Activated T-cell treated with anti-CD3 and anti-CD28 coated beads, Interleukin-2, amount 50 U/mL, for 4 hours (primary cell): ENCODE results near the gene SCGB1A1. TPM values are rescaled to one million over a fixed set of nuclear protein-coding genes. Genes with fewer than 3 reads are reported as not detected.
A peak's percentile ranks its signal among the peaks of the same experiment; 100 is the strongest.

Source experiments
- ATAC-seq, 2 donors: fragments of 200-7000 bp; cut with Tn5 transposase; one replicate each; pipeline ENCODE4 v1.10.0; 2021
- DNase-seq: peaks from one replicate; pipeline ENCODE4 v3.0.0-alpha.2; 2020
- H3K27me3 Mint-ChIP-seq: one replicate; pipeline ENCODE4 v1.8.0; 2021; ENCODE audit warnings: low read depth, mixed read lengths
- H3K36me3 Mint-ChIP-seq: one replicate; pipeline ENCODE4 v1.8.0; 2022; ENCODE audit warnings: mixed read lengths; ENCODE audit not compliant: insufficient read depth
- H3K4me1 Mint-ChIP-seq: one replicate; pipeline ENCODE4 v1.8.0; 2021; ENCODE audit warnings: low read depth, mixed read lengths
- H3K4me3 Mint-ChIP-seq: one replicate; pipeline ENCODE4 v1.8.0; 2021; ENCODE audit warnings: mild to moderate bottlenecking, moderate library complexity, mixed read lengths
- H3K9me3 Mint-ChIP-seq: one replicate; pipeline ENCODE4 v1.8.0; 2021; ENCODE audit warnings: mixed read lengths
- total RNA-seq, 3 donors: library from RNA; stranded (reverse); gene quantifications; one replicate each; pipeline ENCODE4 v1.2.1, GENCODE V29; 2021

The SCGB1A1 gene
- total RNA-seq, 3 donors from 2014 or later: 0.61 to 1.1 (median 0.87) TPM

- peaks cover 12% of the 10 kb centered on the region for H3K4me1 Mint-ChIP-seq
- H3K4me3 Mint-ChIP-seq: no peak overlapping the region
- DNase-seq (no peak), ATAC-seq (no peak)
- no peaks in the 10 kb centered on the region for H3K27me3 Mint-ChIP-seq
- no peaks in the 10 kb centered on the region for H3K36me3 Mint-ChIP-seq
- H3K9me3 Mint-ChIP-seq: no peaks in the 10 kb centered on the region
Measured at GRCh38 chr11:62421996-62422395, 3.2 kb downstream of the SCGB1A1 start.

- H3K9me3 Mint-ChIP-seq: no peaks in the 10 kb centered on the region
Measured at GRCh38 chr11:62423012-62423411, 4.2 kb downstream of the SCGB1A1 start.

GRCh38 chr11:62427630-62428233, 8.9 kb downstream of the SCGB1A1 start:
- H3K9me3 Mint-ChIP-seq: no peaks in the 10 kb centered on the region
- DNase-seq: no peak
- H3K27me3 Mint-ChIP-seq: no peaks in the 10 kb centered on the region
- peak; percentile 64 to 70 for ATAC-seq
- H3K4me3 Mint-ChIP-seq: peak overlapping the region; percentile 20
- H3K4me1 Mint-ChIP-seq: peaks cover 46% of the 10 kb centered on the region
- H3K36me3 Mint-ChIP-seq: no peaks in the 10 kb centered on the region

More at GRCh38 chr11:62423012-62423411, 4.2 kb downstream of the SCGB1A1 start:
- Mint-ChIP-seq H3K4me3 (no peak overlapping the region), H3K4me1 (peaks cover 20% of the 10 kb centered on the region), H3K36me3 (no peaks in the 10 kb centered on the region), H3K27me3 (no peaks in the 10 kb centered on the region)
- DNase-seq: no peak
- no peak for ATAC-seq

- DNase-seq (no peak), ATAC-seq (no peak)
- no peak overlapping the region for H3K4me3 Mint-ChIP-seq
- H3K36me3 Mint-ChIP-seq: no peaks in the 10 kb centered on the region
- no peaks in the 10 kb centered on the region for H3K27me3 Mint-ChIP-seq
- H3K4me1 Mint-ChIP-seq: peaks cover 57% of the 10 kb centered on the region
- no peaks in the 10 kb centered on the region for H3K9me3 Mint-ChIP-seq
Measured at GRCh38 chr11:62428871-62429560, 10.2 kb downstream of the SCGB1A1 start.

GRCh38 chr11:62430425-62430824, 11.6 kb downstream of the SCGB1A1 start:
- Mint-ChIP-seq H3K4me1 (peaks cover 61% of the 10 kb centered on the region), H3K4me3 (no peak overlapping the region), H3K9me3 (no peaks in the 10 kb centered on the region), H3K27me3 (no peaks in the 10 kb centered on the region), H3K36me3 (no peaks in the 10 kb centered on the region)
- DNase-seq (no peak), ATAC-seq (no peak)

GRCh38 chr11:62431171-62431901, 12.5 kb downstream of the SCGB1A1 start:
- no peaks in the 10 kb centered on the region for H3K36me3 Mint-ChIP-seq
- no peaks in the 10 kb centered on the region for H3K27me3 Mint-ChIP-seq
- H3K9me3 Mint-ChIP-seq: no peaks in the 10 kb centered on the region
- DNase-seq (no peak), ATAC-seq (no peak)
- H3K4me3 Mint-ChIP-seq: no peak overlapping the region
- H3K4me1 Mint-ChIP-seq: peaks cover 60% of the 10 kb centered on the region

GRCh38 chr11:62432695-62433094, 13.9 kb downstream of the SCGB1A1 start:
- Mint-ChIP-seq H3K36me3 (no peaks in the 10 kb centered on the region), H3K4me3 (no peak overlapping the region), H3K27me3 (no peaks in the 10 kb centered on the region), H3K9me3 (no peaks in the 10 kb centered on the region), H3K4me1 (peaks cover 49% of the 10 kb centered on the region)
- no peak for ATAC-seq
- no peak for DNase-seq

- H3K4me1 Mint-ChIP-seq: peaks cover 43% of the 10 kb centered on the region
- no peak overlapping the region for H3K4me3 Mint-ChIP-seq
- ATAC-seq: no peak
- H3K9me3 Mint-ChIP-seq: no peaks in the 10 kb centered on the region
- H3K27me3 Mint-ChIP-seq: no peaks in the 10 kb centered on the region
- H3K36me3 Mint-ChIP-seq: no peaks in the 10 kb centered on the region
- DNase-seq: no peak
Measured at GRCh38 chr11:62433141-62433903, 14.5 kb downstream of the SCGB1A1 start.

- ATAC-seq (no peak), DNase-seq (no peak)
- H3K4me1 Mint-ChIP-seq: peaks cover 37% of the 10 kb centered on the region
- no peaks in the 10 kb centered on the region for H3K36me3 Mint-ChIP-seq
- no peak overlapping the region for H3K4me3 Mint-ChIP-seq
- H3K9me3 Mint-ChIP-seq: no peaks in the 10 kb centered on the region
- no peaks in the 10 kb centered on the region for H3K27me3 Mint-ChIP-seq
Measured at GRCh38 chr11:62433904-62434276, 15.1 kb downstream of the SCGB1A1 start.

GRCh38 chr11:62435846-62436660, 17.2 kb downstream of the SCGB1A1 start:
- Mint-ChIP-seq H3K4me1 (peaks cover 29% of the 10 kb centered on the region), H3K36me3 (no peaks in the 10 kb centered on the region), H3K27me3 (no peaks in the 10 kb centered on the region), H3K9me3 (no peaks in the 10 kb centered on the region), H3K4me3 (no peak overlapping the region)
- ATAC-seq: no peak
- DNase-seq: no peak

GRCh38 chr11:62437616-62438015, 18.8 kb downstream of the SCGB1A1 start:
- Mint-ChIP-seq H3K4me3 (no peak overlapping the region), H3K9me3 (no peaks in the 10 kb centered on the region), H3K4me1 (peaks cover 23% of the 10 kb centered on the region), H3K27me3 (no peaks in the 10 kb centered on the region), H3K36me3 (no peaks in the 10 kb centered on the region)
- DNase-seq: no peak
- no peak for ATAC-seq

- H3K4me1 Mint-ChIP-seq: peaks cover 15% of the 10 kb centered on the region
Measured at GRCh38 chr11:62438641-62439040, 19.8 kb downstream of the SCGB1A1 start.

GRCh38 chr11:62439785-62440602, 21.2 kb downstream of the SCGB1A1 start:
- ATAC-seq: no peak
- no peak for DNase-seq
- Mint-ChIP-seq H3K4me1 (peaks cover 14% of the 10 kb centered on the region), H3K27me3 (peaks cover 6% of the 10 kb centered on the region), H3K36me3 (no peaks in the 10 kb centered on the region), H3K9me3 (no peaks in the 10 kb centered on the region), H3K4me3 (no peak overlapping the region)

More at GRCh38 chr11:62438641-62439040, 19.8 kb downstream of the SCGB1A1 start:
- Mint-ChIP-seq H3K27me3 (no peaks in the 10 kb centered on the region), H3K36me3 (no peaks in the 10 kb centered on the region), H3K4me3 (no peak overlapping the region), H3K9me3 (no peaks in the 10 kb centered on the region)
- DNase-seq: no peak
- no peak for ATAC-seq
